ENCODE data around the gene TMEM108. TPM values are rescaled to one million over a fixed set of nuclear protein-coding genes. Genes with fewer than 3 reads are reported as not detected.

TMEM108 gene
- total RNA-seq, 6 experiments from 2014 or later = 0.10 to 0.20 TPM; not detected in 4

DNA sequence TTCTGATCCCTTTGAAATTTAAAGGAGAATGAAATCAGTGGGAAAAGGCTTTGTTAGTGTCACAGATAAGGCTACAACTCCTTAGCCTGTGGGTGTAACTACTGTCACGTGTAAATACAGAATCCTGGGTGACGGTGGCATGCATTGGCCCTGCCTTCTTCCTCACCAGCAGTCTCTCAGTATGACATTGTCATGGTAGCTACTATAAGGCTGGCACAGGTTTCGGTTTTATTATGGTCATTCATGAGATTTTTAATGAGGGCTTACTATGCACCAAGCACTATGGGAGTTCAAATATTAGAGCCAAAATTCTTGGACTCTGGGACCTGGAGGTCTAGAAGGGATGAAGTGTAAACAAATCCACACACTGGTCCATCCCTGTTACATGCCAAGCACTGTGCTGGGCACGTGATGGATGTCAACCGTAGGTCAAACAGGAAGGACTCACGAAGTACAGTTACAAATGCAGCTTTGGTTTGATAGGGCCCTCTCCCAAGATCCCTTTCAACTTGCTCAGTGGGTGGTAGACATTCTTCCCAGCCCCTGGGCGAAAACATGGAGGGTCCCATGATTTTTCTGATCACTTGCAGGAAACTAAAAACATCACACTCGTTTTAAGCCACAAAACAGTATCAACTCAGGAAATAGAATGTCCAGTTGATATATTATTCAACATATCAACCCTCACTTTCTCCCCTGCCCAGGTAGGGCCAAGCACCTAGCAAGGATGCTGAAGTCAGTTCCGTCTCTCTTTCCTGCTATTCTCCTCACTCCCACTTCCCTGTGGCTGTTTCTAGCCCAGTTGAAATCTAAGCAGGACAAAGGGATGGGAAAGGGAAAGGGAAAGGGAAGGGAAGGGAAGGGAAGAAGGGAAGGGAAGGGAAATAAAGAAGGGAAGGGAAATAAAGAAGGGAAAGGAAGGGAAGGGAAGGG lies 387.0 kb downstream of the TMEM108 start:
- no peaks in the 10 kb centered on the region for H3K9me3 ChIP-seq
- no peaks in the 10 kb centered on the region for H3K27me3 ChIP-seq
- no peaks in the 10 kb centered on the region for H3K4me1 ChIP-seq
- no peak overlapping the region for H3K4me3 ChIP-seq
- no peaks in the 10 kb centered on the region for H3K36me3 ChIP-seq
- intact Hi-C loops (cut with DNase I) = no loop called here
- TF ChIP-seq, protein P1, sequence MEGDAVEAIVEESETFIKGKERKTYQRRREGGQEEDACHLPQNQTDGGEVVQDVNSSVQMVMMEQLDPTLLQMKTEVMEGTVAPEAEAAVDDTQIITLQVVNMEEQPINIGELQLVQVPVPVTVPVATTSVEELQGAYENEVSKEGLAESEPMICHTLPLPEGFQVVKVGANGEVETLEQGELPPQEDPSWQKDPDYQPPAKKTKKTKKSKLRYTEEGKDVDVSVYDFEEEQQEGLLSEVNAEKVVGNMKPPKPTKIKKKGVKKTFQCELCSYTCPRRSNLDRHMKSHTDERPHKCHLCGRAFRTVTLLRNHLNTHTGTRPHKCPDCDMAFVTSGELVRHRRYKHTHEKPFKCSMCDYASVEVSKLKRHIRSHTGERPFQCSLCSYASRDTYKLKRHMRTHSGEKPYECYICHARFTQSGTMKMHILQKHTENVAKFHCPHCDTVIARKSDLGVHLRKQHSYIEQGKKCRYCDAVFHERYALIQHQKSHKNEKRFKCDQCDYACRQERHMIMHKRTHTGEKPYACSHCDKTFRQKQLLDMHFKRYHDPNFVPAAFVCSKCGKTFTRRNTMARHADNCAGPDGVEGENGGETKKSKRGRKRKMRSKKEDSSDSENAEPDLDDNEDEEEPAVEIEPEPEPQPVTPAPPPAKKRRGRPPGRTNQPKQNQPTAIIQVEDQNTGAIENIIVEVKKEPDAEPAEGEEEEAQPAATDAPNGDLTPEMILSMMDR (IDR thresholded peaks at IDR 0.05) = no peak
- ATAC-seq (peak; percentile 38 to 72 (median 59)), DNase-seq (peak in 1 of 3 donors; percentile 69)
- 50% methylated on average over 8 of the region's 9 CpGs for WGBS (ENCODE audit: insufficient coverage, low coverage, low lambda C conversion rate, missing lambda C conversion rate)
- H3K27ac ChIP-seq = no peak overlapping the region

DNA sequence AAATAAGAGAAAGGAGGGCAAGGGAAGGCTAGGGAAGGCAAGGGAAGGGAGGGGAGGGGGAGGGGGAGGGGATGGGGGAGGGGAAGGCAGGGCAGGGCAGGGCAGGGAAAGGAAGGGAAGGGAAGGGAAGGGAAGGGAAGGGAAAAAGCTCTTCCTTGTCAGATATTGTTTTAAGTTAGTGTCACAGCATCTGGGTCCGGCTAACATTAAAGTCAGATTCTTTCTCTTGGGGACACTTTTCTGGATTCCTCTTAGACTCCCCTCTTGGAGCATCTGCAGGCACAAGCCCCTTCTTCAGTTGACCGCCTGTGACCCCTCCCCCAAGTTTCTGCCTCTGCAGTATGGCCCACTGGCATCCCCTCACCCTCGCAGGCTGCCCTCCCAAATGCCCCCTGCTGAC lies 387.7 kb downstream of the TMEM108 start:
- Histone ChIP-seq H3K27me3 (no peaks in the 10 kb centered on the region), H3K36me3 (no peaks in the 10 kb centered on the region), H3K9me3 (no peaks in the 10 kb centered on the region), H3K4me3 (no peak overlapping the region), H3K27ac (no peak overlapping the region), H3K4me1 (no peaks in the 10 kb centered on the region)
- no peak for ATAC-seq
- 90% methylated on average over 1 of the region's 3 CpGs for WGBS (ENCODE audit: insufficient coverage, low coverage, low lambda C conversion rate, missing lambda C conversion rate)
- intact Hi-C loops (cut with DNase I) = no loop called here
- TF ChIP-seq POLR2A (IDR thresholded peaks at IDR 0.05) = no peak
- TF ChIP-seq, protein P1 (IDR thresholded peaks at IDR 0.05) = no peak
- DNase-seq = no peak

DNA sequence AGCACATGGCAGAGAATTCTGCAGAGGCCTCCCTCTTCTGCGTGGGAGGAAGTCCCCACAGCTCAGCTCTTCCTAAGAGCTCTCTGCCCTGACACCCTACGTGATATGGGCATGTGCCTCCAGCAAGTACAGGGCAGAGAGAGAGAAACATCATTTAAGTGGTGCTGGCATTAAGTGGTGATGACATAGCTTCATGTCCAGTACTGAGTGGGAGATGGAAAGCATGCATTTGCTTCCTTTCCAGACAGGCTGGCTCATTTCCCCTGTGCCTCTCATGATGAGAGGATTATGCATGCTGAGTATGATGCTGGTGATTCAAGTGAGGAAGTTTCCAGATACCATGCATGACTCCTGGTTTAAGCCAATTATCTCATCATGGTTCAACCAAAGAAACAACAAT lies 388.5 kb downstream of the TMEM108 start:
- ATAC-seq (no peak), DNase-seq (no peak)
- H3K9me3 ChIP-seq = no peaks in the 10 kb centered on the region
- 73% methylated on average over 2 of the region's 2 CpGs for WGBS (ENCODE audit: insufficient coverage, low coverage, low lambda C conversion rate, missing lambda C conversion rate)
- no peak overlapping the region for H3K27ac ChIP-seq
- H3K36me3 ChIP-seq = no peaks in the 10 kb centered on the region
- H3K4me1 ChIP-seq = no peaks in the 10 kb centered on the region
- no peak for TF ChIP-seq POLR2A (IDR thresholded peaks at IDR 0.05)
- TF ChIP-seq, protein P1 (IDR thresholded peaks at IDR 0.05) = no peak
- intact Hi-C loops (cut with DNase I) = no loop called here
- no peak overlapping the region for H3K4me3 ChIP-seq
- H3K27me3 ChIP-seq = no peaks in the 10 kb centered on the region

DNA sequence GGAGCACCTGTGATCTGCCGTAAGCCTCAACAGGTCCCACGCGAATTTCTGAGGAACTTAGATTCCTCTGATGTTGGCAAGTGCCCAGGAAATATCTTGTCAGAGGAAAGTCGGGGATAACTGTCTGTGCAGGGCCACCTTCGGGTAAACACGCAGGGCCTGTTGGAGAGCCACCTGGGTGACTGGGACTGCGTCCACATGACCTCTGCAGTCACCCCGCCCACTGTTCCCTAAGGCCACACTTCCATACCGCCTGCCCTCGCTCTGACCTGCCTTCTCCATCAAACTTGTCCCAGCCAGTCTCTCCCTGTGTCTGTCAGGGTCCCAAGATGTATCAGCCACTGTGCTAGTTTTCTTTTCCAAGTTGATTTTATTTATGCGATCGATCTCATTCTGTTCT lies 390.4 kb downstream of the TMEM108 start:
- ATAC-seq (peak; percentile 84 to 92 (median 89)), DNase-seq (peak in 1 of 3 donors; percentile 72)
- H3K36me3 ChIP-seq = no peaks in the 10 kb centered on the region
- WGBS (ENCODE audit: insufficient coverage, low coverage, low lambda C conversion rate, missing lambda C conversion rate) = 44% methylated on average over 11 of the region's 12 CpGs
- H3K27me3 ChIP-seq = no peaks in the 10 kb centered on the region
- intact Hi-C loops (cut with DNase I) = no loop called here
- no peak overlapping the region for H3K4me3 ChIP-seq
- no peaks in the 10 kb centered on the region for H3K9me3 ChIP-seq
- no peaks in the 10 kb centered on the region for H3K4me1 ChIP-seq
- TF ChIP-seq, protein P1 (IDR thresholded peaks at IDR 0.05) = no peak
- no peak for TF ChIP-seq POLR2A (IDR thresholded peaks at IDR 0.05)
- H3K27ac ChIP-seq = no peak overlapping the region
